AG10803 (cell line): ENCODE results near the gene SLC17A7.
A peak's percentile ranks its signal among the peaks of the same experiment; 100 is the strongest.
"Not testable (repeated sequence)": the region's sequence is repeated elsewhere in the genome, so short reads cannot be mapped to it uniquely, and the experiment has no call there.

Experiments
- DNase-seq: peaks from one replicate; pipeline ENCODE4 v3.0.0; 2010; ENCODE audit warnings: low read depth
- H3K4me3 ChIP-seq: 2 replicates; pipeline ENCODE4 v1.5.1; 2011; ENCODE audit warnings: mild to moderate bottlenecking, low read length, control low read depth
- TF ChIP-seq, protein P1 (sequence below): conservative IDR thresholded peaks from 2 replicates; pipeline ENCODE4 v1.5.1; 2011; ENCODE audit warnings: mild to moderate bottlenecking, low read length, control low read depth, inconsistent platforms

SLC17A7 gene

DNA sequence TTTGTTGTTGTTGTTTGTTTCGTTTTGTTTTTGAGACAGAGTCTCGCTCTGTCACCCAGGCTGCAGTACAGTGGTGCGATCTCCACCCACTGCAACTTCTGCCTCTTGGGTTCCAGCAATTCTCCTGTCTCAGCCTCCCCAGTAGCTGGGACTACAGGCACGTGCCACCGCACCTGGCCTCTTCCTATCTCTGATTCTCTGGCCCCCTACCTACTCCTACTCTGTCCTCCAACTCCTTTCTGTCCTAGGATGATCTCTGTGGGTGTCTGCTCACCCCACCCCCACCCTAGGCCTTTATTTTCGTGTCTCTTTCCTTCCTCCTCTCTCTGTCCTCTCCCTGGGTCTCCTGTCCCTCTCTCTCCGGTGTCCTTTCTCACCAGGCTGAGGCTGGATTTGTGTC, 9.1 kb upstream of the SLC17A7 start:
- DNase-seq, result no peak
- peak overlapping the region; percentile 47 for H3K4me3 ChIP-seq
- TF ChIP-seq, protein P1, sequence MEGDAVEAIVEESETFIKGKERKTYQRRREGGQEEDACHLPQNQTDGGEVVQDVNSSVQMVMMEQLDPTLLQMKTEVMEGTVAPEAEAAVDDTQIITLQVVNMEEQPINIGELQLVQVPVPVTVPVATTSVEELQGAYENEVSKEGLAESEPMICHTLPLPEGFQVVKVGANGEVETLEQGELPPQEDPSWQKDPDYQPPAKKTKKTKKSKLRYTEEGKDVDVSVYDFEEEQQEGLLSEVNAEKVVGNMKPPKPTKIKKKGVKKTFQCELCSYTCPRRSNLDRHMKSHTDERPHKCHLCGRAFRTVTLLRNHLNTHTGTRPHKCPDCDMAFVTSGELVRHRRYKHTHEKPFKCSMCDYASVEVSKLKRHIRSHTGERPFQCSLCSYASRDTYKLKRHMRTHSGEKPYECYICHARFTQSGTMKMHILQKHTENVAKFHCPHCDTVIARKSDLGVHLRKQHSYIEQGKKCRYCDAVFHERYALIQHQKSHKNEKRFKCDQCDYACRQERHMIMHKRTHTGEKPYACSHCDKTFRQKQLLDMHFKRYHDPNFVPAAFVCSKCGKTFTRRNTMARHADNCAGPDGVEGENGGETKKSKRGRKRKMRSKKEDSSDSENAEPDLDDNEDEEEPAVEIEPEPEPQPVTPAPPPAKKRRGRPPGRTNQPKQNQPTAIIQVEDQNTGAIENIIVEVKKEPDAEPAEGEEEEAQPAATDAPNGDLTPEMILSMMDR, result no peak

GRCh38 chr19:49448432-49448786, 7.1 kb upstream of the SLC17A7 start:
- H3K4me3 ChIP-seq, result no peak overlapping the region
- DNase-seq, result no peak
- TF ChIP-seq, protein P1, result no peak

- DNase-seq, result no peak
- no peak overlapping the region for H3K4me3 ChIP-seq
- TF ChIP-seq, protein P1, result no peak
These were observed 6.4 kb upstream of the SLC17A7 start for GRCh38 chr19:49447485-49448431.

GRCh38 chr19:49445997-49446396, 4.7 kb upstream of the SLC17A7 start:
- TF ChIP-seq, protein P1, result no peak
- no peak for DNase-seq
- H3K4me3 ChIP-seq, result no peak overlapping the region

- not testable (repeated sequence) for H3K4me3 ChIP-seq, DNase-seq
These were observed 2.9 kb upstream of the SLC17A7 start for GRCh38 chr19:49444100-49444700.

GRCh38 chr19:49443366-49444099, 2.2 kb upstream of the SLC17A7 start:
- peak; percentile 94 for DNase-seq
- TF ChIP-seq, protein P1, result peak; percentile 78
- peak overlapping the region; percentile 77 for H3K4me3 ChIP-seq

DNA sequence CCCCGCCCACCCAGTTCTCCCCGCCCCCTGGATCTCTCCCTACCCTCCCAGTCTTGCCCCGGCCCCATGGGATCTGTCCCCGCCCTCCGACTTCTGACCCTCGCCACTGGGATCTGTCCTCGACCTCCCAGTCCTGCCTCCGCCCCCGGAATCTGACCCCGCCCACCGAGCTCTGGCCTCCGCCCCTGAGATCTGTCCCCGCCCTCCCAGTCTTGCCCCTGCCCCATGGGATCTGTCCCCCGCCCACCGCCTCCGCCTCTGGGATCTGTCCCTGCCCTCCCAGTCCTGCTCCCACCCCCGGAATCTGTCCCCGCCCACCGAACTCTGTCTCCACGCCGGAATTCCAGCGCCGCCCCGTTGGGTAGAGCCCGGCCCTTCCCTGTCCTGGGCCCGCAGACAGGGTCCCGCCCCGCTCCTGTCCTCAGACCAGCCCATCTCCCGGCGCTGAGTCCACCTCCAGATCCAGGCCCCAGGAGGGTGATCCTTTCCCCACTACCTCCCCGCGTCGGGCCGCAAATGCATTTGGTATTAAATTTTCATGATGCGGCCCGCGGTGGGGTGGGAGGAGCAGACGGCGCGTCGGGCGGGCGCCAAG, 1.5 kb upstream of the SLC17A7 start:
- peak; percentile 85 for DNase-seq
- TF ChIP-seq, protein P1, result no peak
- H3K4me3 ChIP-seq, result peak overlapping the region; percentile 77
